Activated CD4-positive, alpha-beta T cell treated with anti-CD3 and anti-CD28 coated beads for 36 hours (primary cell): Measurements from ENCODE around the gene WDR70. TPM values are rescaled to one million over a fixed set of nuclear protein-coding genes. Genes with fewer than 3 reads are reported as not detected.

Experiments
- ATAC-seq: fragments of 200-7000 bp; cut with Tn5 transposase; one replicate; pipeline ENCODE4 v1.10.0; 2021; ENCODE audit warnings: mild to moderate bottlenecking, moderate library complexity
- CTCF ChIA-PET: fragments of 350-600 bp; sonication (Branson Sonifier 250); formaldehyde crosslinking; loops from one replicate; lab custom pipeline; 2021; ENCODE audit warnings: antibody characterized with exemption; lab: Charles Lee
- POLR2A ChIA-PET: fragments of 350-600 bp; sonication (Branson Sonifier 250); formaldehyde crosslinking; loops from one replicate; lab custom pipeline; 2021; ENCODE audit warnings: antibody characterized with exemption, inconsistent platforms; lab: Charles Lee
- DNase-seq: peaks from one replicate; pipeline ENCODE4 v3.0.0-alpha.2; 2020
- H3K27ac Mint-ChIP-seq: one replicate; pipeline ENCODE4 v1.8.0; 2021; ENCODE audit warnings: mixed read lengths
- H3K27me3 Mint-ChIP-seq: one replicate; pipeline ENCODE4 v1.8.0; 2021; ENCODE audit warnings: mixed read lengths
- H3K36me3 Mint-ChIP-seq: one replicate; pipeline ENCODE4 v1.8.0; 2021; ENCODE audit warnings: low read depth, mixed read lengths
- H3K4me1 Mint-ChIP-seq: one replicate; pipeline ENCODE4 v1.8.0; 2021; ENCODE audit warnings: mixed read lengths
- H3K4me3 Mint-ChIP-seq: one replicate; pipeline ENCODE4 v1.8.0; 2021; ENCODE audit warnings: mild to moderate bottlenecking, moderate library complexity, mixed read lengths
- H3K9me3 Mint-ChIP-seq: one replicate; pipeline ENCODE4 v1.8.0; 2021; ENCODE audit warnings: low read depth, mixed read lengths
- intact Hi-C, 2 experiments: fragments of 100-400 bp; cut with DNase I in 1 of 2; cut with micrococcal nuclease in 1 of 2; formaldehyde crosslinking; loops; one replicate each; pipeline versions ENCODE4 v1.14.2 to v1.15.1; 2022 to 2024; cut with DNase I, micrococcal nuclease
- total RNA-seq, 2 experiments: library from RNA; stranded (reverse); gene quantifications; one replicate each; pipeline ENCODE4 v1.2.3, GENCODE V29; 2021

The WDR70 gene
- total RNA-seq, 2 experiments from 2014 or later: 33.6 to 38.3 TPM

- no peak for ATAC-seq
- CTCF ChIA-PET: interaction anchor here (0.8 to 0.9 kb wide), 2 partner anchors 14 to 140 kb away, joined by 3 read pairs; no protein-coding TSS in a partner anchor
- peaks cover 4% of the 10 kb centered on the region for H3K4me1 Mint-ChIP-seq
- no peak overlapping the region for H3K4me3 Mint-ChIP-seq
- POLR2A ChIA-PET: no interaction called here
- intact Hi-C loops: no loop called here
- peaks cover 4% of the 10 kb centered on the region for H3K36me3 Mint-ChIP-seq
- no peaks in the 10 kb centered on the region for H3K9me3 Mint-ChIP-seq
- no peaks in the 10 kb centered on the region for H3K27me3 Mint-ChIP-seq
- DNase-seq: no peak
- no peak overlapping the region for H3K27ac Mint-ChIP-seq
Observed at GRCh38 chr5:37552770-37553719, 173.9 kb downstream of the WDR70 start.

GRCh38 chr5:37553720-37554404 is 174.7 kb downstream of the WDR70 start:
- intact Hi-C loops: no loop called here
- Mint-ChIP-seq H3K36me3 (peaks cover 3% of the 10 kb centered on the region), H3K27ac (no peak overlapping the region), H3K9me3 (no peaks in the 10 kb centered on the region), H3K4me1 (peaks cover 4% of the 10 kb centered on the region), H3K27me3 (no peaks in the 10 kb centered on the region), H3K4me3 (no peak overlapping the region)
- DNase-seq: no peak
- POLR2A ChIA-PET: no interaction called here
- CTCF ChIA-PET: interaction anchor here (0.7 to 1.6 kb wide), 4 partner anchors 11 to 144 kb away, joined by 3 to 5 read pairs (median 4); no protein-coding TSS in a partner anchor
- no peak for ATAC-seq

DNA sequence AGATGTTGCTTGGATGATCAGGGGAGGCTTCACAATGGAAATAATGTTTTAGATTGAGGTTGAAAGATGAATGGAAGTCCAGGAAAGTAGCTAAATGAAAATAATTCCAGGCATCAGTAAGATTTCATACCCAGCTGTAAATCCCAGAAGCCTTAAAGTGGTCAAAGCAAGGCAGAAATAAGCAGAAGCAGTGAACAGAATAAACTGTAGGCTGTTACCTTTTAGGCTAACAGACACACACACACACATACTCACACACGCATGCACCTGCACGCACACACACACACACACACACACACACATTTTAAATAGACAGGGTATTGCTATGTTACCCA is 175.3 kb downstream of the WDR70 start:
- H3K9me3 Mint-ChIP-seq: no peaks in the 10 kb centered on the region
- no peak for ATAC-seq

DNA sequence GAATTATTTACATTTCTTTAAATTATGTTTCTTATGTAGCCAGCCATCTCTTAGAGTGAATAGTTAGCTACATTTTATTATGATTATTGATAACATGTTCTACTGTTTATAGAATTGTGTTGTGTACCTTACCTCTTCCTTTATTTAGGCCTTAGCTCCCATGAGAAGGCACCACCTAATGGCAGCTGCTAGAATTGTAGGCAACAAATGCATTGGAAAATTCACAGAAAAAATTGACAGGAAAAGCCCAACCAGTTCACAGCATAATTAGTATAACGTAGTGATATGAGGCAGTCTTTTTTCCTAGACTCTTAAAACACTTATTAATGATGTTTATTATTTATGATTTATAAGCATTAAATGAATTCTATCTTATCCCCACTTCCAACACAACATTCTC is 175.8 kb downstream of the WDR70 start:
- Mint-ChIP-seq H3K9me3 (no peaks in the 10 kb centered on the region), H3K36me3 (no peaks in the 10 kb centered on the region), H3K4me1 (peaks cover 4% of the 10 kb centered on the region), H3K4me3 (no peak overlapping the region), H3K27ac (no peak overlapping the region), H3K27me3 (no peaks in the 10 kb centered on the region)
- intact Hi-C loops: loop anchor here (1.0 kb wide), 1 partner anchor 142 kb away; no protein-coding TSS in a partner anchor
- DNase-seq (peak; percentile 28), ATAC-seq (no peak)
- ChIA-PET CTCF (interaction anchor here (0.6 to 1.6 kb wide), 5 partner anchors 16 to 145 kb away, joined by 3 to 6 read pairs (median 4); no protein-coding TSS in a partner anchor), POLR2A (no interaction called here)

More for the DNA sequence above, 175.3 kb downstream of the WDR70 start:
- Mint-ChIP-seq H3K27me3 (no peaks in the 10 kb centered on the region), H3K27ac (no peak overlapping the region), H3K36me3 (no peaks in the 10 kb centered on the region), H3K4me1 (peaks cover 4% of the 10 kb centered on the region), H3K4me3 (no peak overlapping the region)
- DNase-seq: no peak
- intact Hi-C loops: no loop called here
- ChIA-PET CTCF (interaction anchor here (0.6 to 1.6 kb wide), 6 partner anchors 10 to 144 kb away, joined by 3 to 6 read pairs (median 4); no protein-coding TSS in a partner anchor), POLR2A (no interaction called here)

DNA sequence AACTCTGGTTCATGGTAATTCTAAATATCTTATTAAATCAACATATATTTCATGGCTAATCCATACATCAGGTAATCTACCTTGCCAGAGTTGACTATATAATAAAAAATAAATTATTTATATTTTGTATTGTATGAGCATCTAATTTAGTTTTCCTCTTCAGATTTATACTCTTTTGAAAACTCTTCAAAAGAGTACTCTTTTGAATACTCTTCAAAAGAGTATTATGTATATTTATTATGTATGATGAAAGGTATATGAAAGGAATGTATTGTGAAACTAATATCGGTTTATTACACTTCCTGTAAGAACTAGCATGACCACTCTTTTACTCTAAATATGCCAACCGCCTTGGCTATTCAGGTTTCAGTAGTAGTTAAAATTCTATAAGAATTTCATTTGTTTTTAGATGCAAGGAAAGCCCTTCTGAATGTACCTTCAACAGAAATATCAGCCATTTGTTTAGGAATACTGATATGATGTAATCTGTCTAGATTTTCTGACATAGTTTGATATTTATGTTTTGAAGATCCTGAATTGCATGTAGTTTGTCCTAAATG is 178.7 kb downstream of the WDR70 start:
- intact Hi-C loops: no loop called here
- H3K9me3 Mint-ChIP-seq: no peaks in the 10 kb centered on the region
- POLR2A ChIA-PET: interaction anchor here (0.6 kb wide), 1 partner anchor 409 kb away, joined by 3 read pairs; no protein-coding TSS in a partner anchor
- DNase-seq (no peak), ATAC-seq (no peak)
- no peaks in the 10 kb centered on the region for H3K27me3 Mint-ChIP-seq
- CTCF ChIA-PET: no interaction called here
- no peak overlapping the region for H3K27ac Mint-ChIP-seq
- no peak overlapping the region for H3K4me3 Mint-ChIP-seq
- H3K36me3 Mint-ChIP-seq: no peaks in the 10 kb centered on the region
- H3K4me1 Mint-ChIP-seq: peaks cover 2% of the 10 kb centered on the region

GRCh38 chr5:37565062-37565670 is 186.0 kb downstream of the WDR70 start:
- H3K27me3 Mint-ChIP-seq: no peaks in the 10 kb centered on the region
- CTCF ChIA-PET: interaction anchor here (1.1 to 1.5 kb wide), 2 partner anchors 10 to 11 kb away, joined by 3 to 4 read pairs; no protein-coding TSS in a partner anchor

GRCh38 chr5:37567566-37567965 is 188.4 kb downstream of the WDR70 start:
- Mint-ChIP-seq H3K27me3 (no peaks in the 10 kb centered on the region), H3K9me3 (no peaks in the 10 kb centered on the region), H3K36me3 (peaks cover 4% of the 10 kb centered on the region), H3K27ac (no peak overlapping the region), H3K4me3 (no peak overlapping the region), H3K4me1 (no peaks in the 10 kb centered on the region)
- DNase-seq: no peak
- intact Hi-C loops: no loop called here
- ATAC-seq: no peak
- ChIA-PET POLR2A (no interaction called here), CTCF (interaction anchor here (0.9 kb wide), 1 partner anchor 154 kb away, joined by 4 read pairs; no protein-coding TSS in a partner anchor)

More at GRCh38 chr5:37565062-37565670, 186.0 kb downstream of the WDR70 start:
- Mint-ChIP-seq H3K36me3 (no peaks in the 10 kb centered on the region), H3K27ac (no peak overlapping the region), H3K9me3 (no peaks in the 10 kb centered on the region), H3K4me1 (no peaks in the 10 kb centered on the region), H3K4me3 (no peak overlapping the region)
- DNase-seq: no peak
- POLR2A ChIA-PET: no interaction called here
- ATAC-seq: no peak
- intact Hi-C loops: no loop called here

DNA sequence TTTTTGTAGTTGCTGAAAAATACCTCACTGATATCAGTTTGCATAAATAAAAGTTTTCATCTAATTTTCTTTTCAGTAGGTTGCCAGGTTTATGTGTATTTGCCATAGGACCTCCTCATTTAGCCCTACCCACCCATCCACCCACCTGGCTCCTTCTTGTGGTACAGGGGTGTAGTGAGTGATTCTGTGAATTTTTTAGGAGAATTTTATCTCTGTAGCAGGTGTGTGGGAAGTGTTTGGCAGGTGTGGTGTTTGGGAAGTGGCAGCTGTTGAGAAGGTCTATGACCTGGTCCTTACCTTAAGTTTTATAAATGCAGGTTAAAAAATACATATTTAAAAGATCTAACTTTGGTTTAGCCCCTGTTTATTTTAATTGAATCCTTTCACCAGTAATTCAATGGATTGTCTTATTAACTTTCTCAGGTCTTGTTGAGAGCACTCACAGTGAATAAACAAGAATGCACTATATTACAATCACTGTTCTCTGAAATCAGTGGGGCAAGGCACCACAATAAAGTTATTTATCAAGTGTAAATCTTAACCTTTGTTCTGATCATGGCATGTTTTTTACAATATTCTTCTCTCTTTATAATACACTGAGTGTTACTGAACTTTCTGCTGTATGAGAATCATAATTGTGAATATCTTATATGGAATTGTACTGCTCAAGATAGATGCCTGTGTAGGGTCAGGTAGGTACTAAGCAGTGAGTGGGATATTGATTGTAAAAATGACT is 189.1 kb downstream of the WDR70 start:
- ChIA-PET CTCF (no interaction called here), POLR2A (no interaction called here)
- intact Hi-C loops: no loop called here
- Mint-ChIP-seq H3K27me3 (no peaks in the 10 kb centered on the region), H3K4me3 (no peak overlapping the region), H3K4me1 (no peaks in the 10 kb centered on the region), H3K36me3 (peaks cover 10% of the 10 kb centered on the region), H3K9me3 (no peaks in the 10 kb centered on the region), H3K27ac (no peak overlapping the region)
- ATAC-seq: no peak
- no peak for DNase-seq

DNA sequence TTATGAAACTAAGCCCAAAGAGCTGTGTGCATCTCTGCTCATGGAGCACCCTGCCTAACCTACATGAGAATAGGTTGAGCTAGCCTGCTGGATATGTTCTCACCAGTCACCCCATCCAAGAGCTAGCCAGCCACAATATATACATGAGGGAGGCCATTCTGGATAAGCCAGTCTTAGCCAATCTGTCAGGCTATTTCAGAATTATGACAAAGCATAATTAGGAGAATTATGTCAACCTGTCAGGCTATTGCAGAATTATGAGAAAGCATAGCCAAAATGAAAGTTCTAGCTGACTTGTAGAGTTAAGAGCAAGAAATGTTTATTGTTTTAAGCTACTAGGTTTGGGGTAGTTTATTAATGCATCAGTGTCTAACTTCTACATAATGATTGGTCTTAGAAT is 189.8 kb downstream of the WDR70 start:
- POLR2A ChIA-PET: no interaction called here

GRCh38 chr5:37569466-37569865 is 190.3 kb downstream of the WDR70 start:
- DNase-seq: no peak
- ChIA-PET CTCF (no interaction called here), POLR2A (no interaction called here)
- no peaks in the 10 kb centered on the region for H3K27me3 Mint-ChIP-seq
- no peak overlapping the region for H3K4me3 Mint-ChIP-seq
- H3K4me1 Mint-ChIP-seq: peaks cover 7% of the 10 kb centered on the region
- ATAC-seq: no peak
- H3K27ac Mint-ChIP-seq: no peak overlapping the region
- intact Hi-C loops: no loop called here
- H3K36me3 Mint-ChIP-seq: peaks cover 14% of the 10 kb centered on the region
- no peaks in the 10 kb centered on the region for H3K9me3 Mint-ChIP-seq

More for the DNA sequence above, 189.8 kb downstream of the WDR70 start:
- intact Hi-C loops: no loop called here
- ATAC-seq: no peak
- no peak overlapping the region for H3K4me3 Mint-ChIP-seq
- H3K27ac Mint-ChIP-seq: no peak overlapping the region
- no peaks in the 10 kb centered on the region for H3K9me3 Mint-ChIP-seq
- CTCF ChIA-PET: no interaction called here
- H3K27me3 Mint-ChIP-seq: no peaks in the 10 kb centered on the region
- peaks cover 5% of the 10 kb centered on the region for H3K4me1 Mint-ChIP-seq
- peaks cover 14% of the 10 kb centered on the region for H3K36me3 Mint-ChIP-seq
- DNase-seq: no peak
